SH-SY5Y (cell line): ENCODE data around the gene KIF5C.

Experiments used
- GATA2 ChIP-seq: IDR thresholded peaks from 2 replicates; pipeline ENCODE4 v1.6.1; 2011; ENCODE audit warnings: mild to moderate bottlenecking, low read depth, low read length
- GATA3 ChIP-seq: IDR thresholded peaks from 2 replicates; pipeline ENCODE4 v1.6.1; 2011; ENCODE audit warnings: low read depth, mild to moderate bottlenecking, low read length, moderate library complexity

- TF ChIP-seq GATA2 (no peak), GATA3 (no peak)
Measured at GRCh38 chr2:148832637-148833036, 42.4 kb upstream of the KIF5C start.
